WTC11 (cell line): ENCODE data around the gene PSMB9. TPM values are rescaled to one million over a fixed set of nuclear protein-coding genes. Genes with fewer than 3 reads are reported as not detected.

Experiments used
- ATAC-seq: fragments of 200-7000 bp; cut with Tn5 transposase; 2 replicates; pipeline ENCODE4 v1.10.0; 2021; ENCODE audit warnings: mild to moderate bottlenecking, moderate library complexity
- Bru-seq: library from RNA; stranded (reverse); fragments of 400-500 nt; gene quantifications from one replicate; lab custom pipeline; 2021; lab: Mats Ljungman, UMichigan
- CTCF ChIA-PET: fragments of 300-600 bp; sonication (Branson Sonifier 250); formaldehyde crosslinking; loops from one replicate; lab custom pipeline; 2021; ENCODE audit warnings: antibody characterized with exemption; lab: Charles Lee
- POLR2A ChIA-PET: fragments of 350-600 bp; sonication (Branson Sonifier 250); formaldehyde crosslinking; loops from one replicate; lab custom pipeline; 2021; ENCODE audit warnings: antibody characterized with exemption; lab: Charles Lee
- DNase-seq: peaks from one replicate; pipeline ENCODE4 v3.0.0; 2021; ENCODE audit warnings: low spot score
- H3K27ac Mint-ChIP-seq: 2 replicates; pipeline ENCODE4 v1.8.0; 2021; ENCODE audit warnings: mixed read lengths
- H3K27me3 Mint-ChIP-seq: 2 replicates; pipeline ENCODE4 v1.8.0; 2021; ENCODE audit warnings: low read depth, mild to moderate bottlenecking, moderate library complexity, mixed read lengths
- H3K36me3 Mint-ChIP-seq: 2 replicates; pipeline ENCODE4 v1.8.0; 2021; ENCODE audit warnings: mixed read lengths
- H3K4me1 Mint-ChIP-seq: 2 replicates; pipeline ENCODE4 v1.8.0; 2022; ENCODE audit warnings: mixed read lengths
- H3K4me3 Mint-ChIP-seq: 2 replicates; pipeline ENCODE4 v1.8.0; 2021; ENCODE audit warnings: mild to moderate bottlenecking, moderate library complexity, mixed read lengths
- H3K9me3 Mint-ChIP-seq: 2 replicates; pipeline ENCODE4 v1.8.0; 2021; ENCODE audit warnings: mixed read lengths
- ATF1 ChIP-seq: sonication (generic); formaldehyde crosslinking; IDR thresholded peaks from 2 replicates; pipeline ENCODE4 v1.8.1; 2023; ENCODE audit warnings: mild to moderate bottlenecking, moderate library complexity, missing genetic modification reagents
- CBFB ChIP-seq: sonication (generic); formaldehyde crosslinking; IDR thresholded peaks from 2 replicates; pipeline ENCODE4 v1.8.1; 2022; ENCODE audit warnings: mild to moderate bottlenecking, low read depth, missing genetic modification reagents
- CREM ChIP-seq: sonication (generic); formaldehyde crosslinking; IDR thresholded peaks from 2 replicates; pipeline ENCODE4 v1.8.1; 2022; ENCODE audit warnings: mild to moderate bottlenecking, missing genetic modification reagents, moderate library complexity
- JUN ChIP-seq: sonication (generic); formaldehyde crosslinking; IDR thresholded peaks from 2 replicates; pipeline ENCODE4 v1.8.0; 2023; ENCODE audit warnings: mild to moderate bottlenecking, missing genetic modification reagents
- MXD4 ChIP-seq: fragments of 250-450 bp; sonication (Bioruptor Pico); IDR thresholded peaks from 2 replicates; pipeline ENCODE4 v1.8.0; 2021; ENCODE audit warnings: mild to moderate bottlenecking, moderate library complexity, borderline replicate concordance
- MYBL2 ChIP-seq: sonication (generic); formaldehyde crosslinking; IDR thresholded peaks from 2 replicates; pipeline ENCODE4 v1.8.1; 2023; ENCODE audit warnings: mild to moderate bottlenecking, moderate library complexity, missing genetic modification reagents
- NFATC4 ChIP-seq: fragments of 250-450 bp; sonication (Bioruptor Pico); IDR thresholded peaks from 2 replicates; pipeline ENCODE4 v1.9.0; 2021; ENCODE audit warnings: mild to moderate bottlenecking
- NR1H2 ChIP-seq: sonication (generic); formaldehyde crosslinking; IDR thresholded peaks from 2 replicates; pipeline ENCODE4 v1.9.0; 2021; ENCODE audit warnings: mild to moderate bottlenecking, moderate library complexity, missing genetic modification reagents
- SP1 ChIP-seq: sonication (generic); formaldehyde crosslinking; conservative IDR thresholded peaks from 2 replicates; pipeline ENCODE4 v1.8.1; 2022; ENCODE audit warnings: missing genetic modification reagents
- TEAD4 ChIP-seq: sonication (generic); formaldehyde crosslinking; IDR thresholded peaks from 2 replicates; pipeline ENCODE4 v1.8.0; 2022; ENCODE audit warnings: mild to moderate bottlenecking, missing genetic modification reagents
- ZBTB21 ChIP-seq: sonication (generic); formaldehyde crosslinking; IDR thresholded peaks from 2 replicates; pipeline ENCODE4 v1.8.1; 2023; ENCODE audit warnings: mild to moderate bottlenecking, missing genetic modification reagents, borderline replicate concordance
- ZNF121 ChIP-seq: sonication (generic); formaldehyde crosslinking; IDR thresholded peaks from 2 replicates; pipeline ENCODE4 v1.8.0; 2023; ENCODE audit warnings: missing genetic modification reagents
- ZNF138 ChIP-seq: sonication (generic); formaldehyde crosslinking; conservative IDR thresholded peaks from 2 replicates; pipeline ENCODE4 v1.8.1; 2022; ENCODE audit warnings: mild to moderate bottlenecking, moderate library complexity, missing genetic modification reagents
- ZNF232 ChIP-seq: sonication (generic); formaldehyde crosslinking; IDR thresholded peaks from 2 replicates; pipeline ENCODE4 v1.8.0; 2022; ENCODE audit warnings: mild to moderate bottlenecking, missing genetic modification reagents
- ZNF263 ChIP-seq: sonication (generic); formaldehyde crosslinking; IDR thresholded peaks from 2 replicates; pipeline ENCODE4 v1.8.1; 2022; ENCODE audit warnings: low read depth, mild to moderate bottlenecking, moderate library complexity, missing genetic modification reagents
- ZNF423 ChIP-seq: fragments of 250-450 bp; sonication (Bioruptor Pico); IDR thresholded peaks from 2 replicates; pipeline ENCODE4 v2.1.2; 2022; ENCODE audit warnings: mild to moderate bottlenecking, moderate library complexity
- long read RNA-seq, 3 experiments: library from RNA in 1 of 3; library from capped mRNA in 1 of 3; library from polyadenylated mRNA in 1 of 3; unstranded in 2 of 3; stranded (forward) in 1 of 3; transcript quantifications; one replicate each; pipeline ENCODE4 v2.0.0, GENCODE V29; 2021
- total RNA-seq: library from RNA; stranded (reverse); gene quantifications from 3 replicates; pipeline ENCODE4 v1.2.3, GENCODE V29; 2021
- TF ChIP-seq, protein P1 (sequence below): sonication (generic); formaldehyde crosslinking; IDR thresholded peaks from 2 replicates; pipeline ENCODE4 v1.8.0; 2022; ENCODE audit warnings: mild to moderate bottlenecking, missing genetic modification reagents
- TF ChIP-seq, protein P2 (sequence below): sonication (generic); formaldehyde crosslinking; IDR thresholded peaks from 2 replicates; pipeline ENCODE4 v1.8.0; 2022; ENCODE audit warnings: mild to moderate bottlenecking, missing genetic modification reagents
- TF ChIP-seq, protein P3 (sequence below): sonication (generic); formaldehyde crosslinking; IDR thresholded peaks from 2 replicates; pipeline ENCODE4 v1.8.1; 2022; ENCODE audit warnings: mild to moderate bottlenecking, moderate library complexity, missing genetic modification reagents
- TF ChIP-seq, protein P4 (sequence below): sonication (generic); formaldehyde crosslinking; IDR thresholded peaks from 2 replicates; pipeline ENCODE4 v1.8.1; 2022; ENCODE audit warnings: low read depth, missing genetic modification reagents, borderline replicate concordance
- TF ChIP-seq, protein P5 (sequence below): sonication (generic); formaldehyde crosslinking; IDR thresholded peaks from 2 replicates; pipeline ENCODE4 v1.8.0; 2023; ENCODE audit warnings: missing genetic modification reagents, mild to moderate bottlenecking, borderline replicate concordance
- TF ChIP-seq, protein P6 (sequence below): sonication (generic); formaldehyde crosslinking; IDR thresholded peaks from 2 replicates; pipeline ENCODE4 v1.8.0; 2022; ENCODE audit warnings: missing genetic modification reagents

Gene PSMB9
- total RNA-seq (1.8 to 4.3 TPM (median 4.0 TPM) in 3 replicates), Bru-seq, nascent RNA (percentile 30 among the genes with signal in this experiment)
- long read RNA-seq, experiment 1, partial matches to known transcripts = 0 of 2 reads
- long read RNA-seq, experiment 1, other reads (novel, unspliced or antisense) = 1 of 2 reads
- long read RNA-seq, experiment 2, partial matches to known transcripts = 0 of 5 reads
- long read RNA-seq, experiment 2, other reads (novel, unspliced or antisense) = 1 of 5 reads
- long read RNA-seq, experiment 3, partial matches to known transcripts = 0 of 3 reads
- long read RNA-seq, experiment 3, other reads (novel, unspliced or antisense) = 1 of 3 reads

DNA sequence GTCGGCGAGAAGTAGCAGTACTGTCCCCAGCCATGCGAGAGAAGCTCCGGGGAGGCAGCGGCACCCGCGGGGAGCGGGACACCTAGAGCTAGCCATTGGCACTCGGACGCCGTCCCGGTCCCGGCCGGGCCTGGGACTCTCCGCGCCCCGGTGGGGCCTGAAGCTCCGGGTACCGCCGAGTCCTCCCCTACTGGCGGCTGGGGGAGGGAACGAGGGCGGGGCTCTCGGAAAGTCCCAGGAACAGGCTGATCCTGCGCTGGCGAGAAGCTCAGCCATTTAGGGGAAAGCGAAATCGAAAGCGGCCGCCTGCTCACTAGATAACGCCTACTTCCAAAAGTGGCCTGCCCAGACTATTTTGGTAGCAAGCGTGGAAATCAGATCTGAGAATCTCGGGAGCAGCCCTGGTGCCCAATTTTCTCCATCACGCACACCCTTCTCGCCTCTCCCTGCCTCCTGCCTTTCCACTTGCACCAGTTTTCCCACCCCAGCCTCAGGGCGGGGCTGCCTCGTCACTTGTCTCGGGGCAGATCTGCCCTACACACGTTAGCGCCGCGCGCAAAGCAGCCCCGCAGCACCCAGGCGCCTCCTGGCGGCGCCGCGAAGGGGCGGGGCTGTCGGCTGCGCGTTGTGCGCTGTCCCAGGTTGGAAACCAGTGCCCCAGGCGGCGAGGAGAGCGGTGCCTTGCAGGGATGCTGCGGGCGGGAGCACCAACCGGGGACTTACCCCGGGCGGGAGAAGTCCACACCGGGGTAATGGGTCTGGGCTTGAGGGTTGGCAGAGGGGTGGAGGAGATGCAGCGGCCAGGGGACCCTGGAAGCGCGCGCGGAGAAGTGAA, at the start of gene PSMB9, which contains the start of gene TAP1:
Gene PSMB9 (plus strand): TSS at position 652 of the 835 bp plus-strand sequence. CDS start 38 bp downstream, at position 690.
Gene TAP1 (minus strand): TSS at position 164 of the 835 bp plus-strand sequence. CDS start 68 bp downstream, at position 96.
- Mint-ChIP-seq H3K9me3 (no peaks in the 10 kb centered on the region), H3K27me3 (peaks cover 91% of the 10 kb centered on the region), H3K36me3 (peaks cover 9% of the 10 kb centered on the region), H3K4me3 (peak within 1 kb of the TSS; percentile 88), H3K27ac (peak within 1 kb of the TSS; percentile 90), H3K4me1 (peaks cover 14% of the 10 kb centered on the region)
- DNase-seq = peak; percentile 94
- ChIA-PET POLR2A (interaction anchor here (1.1 to 3.6 kb wide), 6 partner anchors 9 to 723 kb away, joined by 3 to 28 read pairs (median 6); partner anchors contain the start of genes FKBPL, PSMB8 and TAP2), CTCF (interaction anchor here (0.7 to 9.4 kb wide), 22 partner anchors 9 to 319 kb away, joined by 3 to 291 read pairs (median 4); partner anchors contain the start of genes HLA-DMA, PSMB8 and TAP2)
- ATAC-seq = peak; percentile 91
- TF ChIP-seq ZNF138 (CRISPR knock-in tag) = no peak
- TF ChIP-seq ZNF232 (CRISPR knock-in tag) = peak; percentile 45; the same call in 1 of the 2 replicates
- TF ChIP-seq, protein P1, sequence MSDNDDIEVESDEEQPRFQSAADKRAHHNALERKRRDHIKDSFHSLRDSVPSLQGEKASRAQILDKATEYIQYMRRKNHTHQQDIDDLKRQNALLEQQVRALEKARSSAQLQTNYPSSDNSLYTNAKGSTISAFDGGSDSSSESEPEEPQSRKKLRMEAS (CRISPR knock-in tag) = peak; percentile 41; the same call in 1 of the 2 replicates
- TF ChIP-seq, protein P2, sequence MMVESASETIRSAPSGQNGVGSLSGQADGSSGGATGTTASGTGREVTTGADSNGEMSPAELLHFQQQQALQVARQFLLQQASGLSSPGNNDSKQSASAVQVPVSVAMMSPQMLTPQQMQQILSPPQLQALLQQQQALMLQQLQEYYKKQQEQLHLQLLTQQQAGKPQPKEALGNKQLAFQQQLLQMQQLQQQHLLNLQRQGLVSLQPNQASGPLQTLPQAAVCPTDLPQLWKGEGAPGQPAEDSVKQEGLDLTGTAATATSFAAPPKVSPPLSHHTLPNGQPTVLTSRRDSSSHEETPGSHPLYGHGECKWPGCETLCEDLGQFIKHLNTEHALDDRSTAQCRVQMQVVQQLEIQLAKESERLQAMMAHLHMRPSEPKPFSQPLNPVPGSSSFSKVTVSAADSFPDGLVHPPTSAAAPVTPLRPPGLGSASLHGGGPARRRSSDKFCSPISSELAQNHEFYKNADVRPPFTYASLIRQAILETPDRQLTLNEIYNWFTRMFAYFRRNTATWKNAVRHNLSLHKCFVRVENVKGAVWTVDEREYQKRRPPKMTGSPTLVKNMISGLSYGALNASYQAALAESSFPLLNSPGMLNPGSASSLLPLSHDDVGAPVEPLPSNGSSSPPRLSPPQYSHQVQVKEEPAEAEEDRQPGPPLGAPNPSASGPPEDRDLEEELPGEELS (CRISPR knock-in tag) = peak; percentile 42; the same call in 1 of the 2 replicates
- no peak for TF ChIP-seq CBFB (CRISPR knock-in tag)
- TF ChIP-seq ZNF423 = no peak; the same call in 1 of the 2 replicates
- no peak for TF ChIP-seq ZBTB21 (CRISPR knock-in tag)
- TF ChIP-seq, protein P3, sequence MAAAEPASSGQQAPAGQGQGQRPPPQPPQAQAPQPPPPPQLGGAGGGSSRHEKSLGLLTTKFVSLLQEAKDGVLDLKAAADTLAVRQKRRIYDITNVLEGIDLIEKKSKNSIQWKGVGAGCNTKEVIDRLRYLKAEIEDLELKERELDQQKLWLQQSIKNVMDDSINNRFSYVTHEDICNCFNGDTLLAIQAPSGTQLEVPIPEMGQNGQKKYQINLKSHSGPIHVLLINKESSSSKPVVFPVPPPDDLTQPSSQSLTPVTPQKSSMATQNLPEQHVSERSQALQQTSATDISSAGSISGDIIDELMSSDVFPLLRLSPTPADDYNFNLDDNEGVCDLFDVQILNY (CRISPR knock-in tag) = peak; percentile 72; the same call in 1 of the 2 replicates
- TF ChIP-seq, protein P4, sequence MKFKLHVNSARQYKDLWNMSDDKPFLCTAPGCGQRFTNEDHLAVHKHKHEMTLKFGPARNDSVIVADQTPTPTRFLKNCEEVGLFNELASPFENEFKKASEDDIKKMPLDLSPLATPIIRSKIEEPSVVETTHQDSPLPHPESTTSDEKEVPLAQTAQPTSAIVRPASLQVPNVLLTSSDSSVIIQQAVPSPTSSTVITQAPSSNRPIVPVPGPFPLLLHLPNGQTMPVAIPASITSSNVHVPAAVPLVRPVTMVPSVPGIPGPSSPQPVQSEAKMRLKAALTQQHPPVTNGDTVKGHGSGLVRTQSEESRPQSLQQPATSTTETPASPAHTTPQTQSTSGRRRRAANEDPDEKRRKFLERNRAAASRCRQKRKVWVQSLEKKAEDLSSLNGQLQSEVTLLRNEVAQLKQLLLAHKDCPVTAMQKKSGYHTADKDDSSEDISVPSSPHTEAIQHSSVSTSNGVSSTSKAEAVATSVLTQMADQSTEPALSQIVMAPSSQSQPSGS (CRISPR knock-in tag) = no peak
- TF ChIP-seq SP1 (CRISPR knock-in tag) = peak; percentile 88
- TF ChIP-seq TEAD4 (CRISPR knock-in tag) = no peak
- TF ChIP-seq MXD4 = no peak
- TF ChIP-seq, protein P5, sequence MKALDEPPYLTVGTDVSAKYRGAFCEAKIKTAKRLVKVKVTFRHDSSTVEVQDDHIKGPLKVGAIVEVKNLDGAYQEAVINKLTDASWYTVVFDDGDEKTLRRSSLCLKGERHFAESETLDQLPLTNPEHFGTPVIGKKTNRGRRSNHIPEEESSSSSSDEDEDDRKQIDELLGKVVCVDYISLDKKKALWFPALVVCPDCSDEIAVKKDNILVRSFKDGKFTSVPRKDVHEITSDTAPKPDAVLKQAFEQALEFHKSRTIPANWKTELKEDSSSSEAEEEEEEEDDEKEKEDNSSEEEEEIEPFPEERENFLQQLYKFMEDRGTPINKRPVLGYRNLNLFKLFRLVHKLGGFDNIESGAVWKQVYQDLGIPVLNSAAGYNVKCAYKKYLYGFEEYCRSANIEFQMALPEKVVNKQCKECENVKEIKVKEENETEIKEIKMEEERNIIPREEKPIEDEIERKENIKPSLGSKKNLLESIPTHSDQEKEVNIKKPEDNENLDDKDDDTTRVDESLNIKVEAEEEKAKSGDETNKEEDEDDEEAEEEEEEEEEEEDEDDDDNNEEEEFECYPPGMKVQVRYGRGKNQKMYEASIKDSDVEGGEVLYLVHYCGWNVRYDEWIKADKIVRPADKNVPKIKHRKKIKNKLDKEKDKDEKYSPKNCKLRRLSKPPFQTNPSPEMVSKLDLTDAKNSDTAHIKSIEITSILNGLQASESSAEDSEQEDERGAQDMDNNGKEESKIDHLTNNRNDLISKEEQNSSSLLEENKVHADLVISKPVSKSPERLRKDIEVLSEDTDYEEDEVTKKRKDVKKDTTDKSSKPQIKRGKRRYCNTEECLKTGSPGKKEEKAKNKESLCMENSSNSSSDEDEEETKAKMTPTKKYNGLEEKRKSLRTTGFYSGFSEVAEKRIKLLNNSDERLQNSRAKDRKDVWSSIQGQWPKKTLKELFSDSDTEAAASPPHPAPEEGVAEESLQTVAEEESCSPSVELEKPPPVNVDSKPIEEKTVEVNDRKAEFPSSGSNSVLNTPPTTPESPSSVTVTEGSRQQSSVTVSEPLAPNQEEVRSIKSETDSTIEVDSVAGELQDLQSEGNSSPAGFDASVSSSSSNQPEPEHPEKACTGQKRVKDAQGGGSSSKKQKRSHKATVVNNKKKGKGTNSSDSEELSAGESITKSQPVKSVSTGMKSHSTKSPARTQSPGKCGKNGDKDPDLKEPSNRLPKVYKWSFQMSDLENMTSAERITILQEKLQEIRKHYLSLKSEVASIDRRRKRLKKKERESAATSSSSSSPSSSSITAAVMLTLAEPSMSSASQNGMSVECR (CRISPR knock-in tag) = peak; percentile 35; the same call in 1 of the 2 replicates
- TF ChIP-seq MYBL2 (CRISPR knock-in tag) = 0 out of 2 replicates have a peak, but pooled peaks have one; percentile 43
- no peak for TF ChIP-seq ATF1 (CRISPR knock-in tag)
- peak; percentile 27; the same call in 1 of the 2 replicates for TF ChIP-seq ZNF263 (CRISPR knock-in tag)
- no peak for TF ChIP-seq NFATC4
- peak; percentile 55; the same call in 1 of the 2 replicates for TF ChIP-seq CREM
- 0 out of 2 replicates have a peak, but pooled peaks have one; percentile 54 for TF ChIP-seq ZNF121 (CRISPR knock-in tag)
- no peak for TF ChIP-seq NR1H2 (CRISPR knock-in tag)
- TF ChIP-seq JUN (CRISPR knock-in tag) = no peak
- TF ChIP-seq, protein P6, sequence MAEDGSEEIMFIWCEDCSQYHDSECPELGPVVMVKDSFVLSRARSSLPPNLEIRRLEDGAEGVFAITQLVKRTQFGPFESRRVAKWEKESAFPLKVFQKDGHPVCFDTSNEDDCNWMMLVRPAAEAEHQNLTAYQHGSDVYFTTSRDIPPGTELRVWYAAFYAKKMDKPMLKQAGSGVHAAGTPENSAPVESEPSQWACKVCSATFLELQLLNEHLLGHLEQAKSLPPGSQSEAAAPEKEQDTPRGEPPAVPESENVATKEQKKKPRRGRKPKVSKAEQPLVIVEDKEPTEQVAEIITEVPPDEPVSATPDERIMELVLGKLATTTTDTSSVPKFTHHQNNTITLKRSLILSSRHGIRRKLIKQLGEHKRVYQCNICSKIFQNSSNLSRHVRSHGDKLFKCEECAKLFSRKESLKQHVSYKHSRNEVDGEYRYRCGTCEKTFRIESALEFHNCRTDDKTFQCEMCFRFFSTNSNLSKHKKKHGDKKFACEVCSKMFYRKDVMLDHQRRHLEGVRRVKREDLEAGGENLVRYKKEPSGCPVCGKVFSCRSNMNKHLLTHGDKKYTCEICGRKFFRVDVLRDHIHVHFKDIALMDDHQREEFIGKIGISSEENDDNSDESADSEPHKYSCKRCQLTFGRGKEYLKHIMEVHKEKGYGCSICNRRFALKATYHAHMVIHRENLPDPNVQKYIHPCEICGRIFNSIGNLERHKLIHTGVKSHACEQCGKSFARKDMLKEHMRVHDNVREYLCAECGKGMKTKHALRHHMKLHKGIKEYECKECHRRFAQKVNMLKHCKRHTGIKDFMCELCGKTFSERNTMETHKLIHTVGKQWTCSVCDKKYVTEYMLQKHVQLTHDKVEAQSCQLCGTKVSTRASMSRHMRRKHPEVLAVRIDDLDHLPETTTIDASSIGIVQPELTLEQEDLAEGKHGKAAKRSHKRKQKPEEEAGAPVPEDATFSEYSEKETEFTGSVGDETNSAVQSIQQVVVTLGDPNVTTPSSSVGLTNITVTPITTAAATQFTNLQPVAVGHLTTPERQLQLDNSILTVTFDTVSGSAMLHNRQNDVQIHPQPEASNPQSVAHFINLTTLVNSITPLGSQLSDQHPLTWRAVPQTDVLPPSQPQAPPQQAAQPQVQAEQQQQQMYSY (CRISPR knock-in tag) = no peak
